Measurements from ENCODE around the gene RTN4. TPM values are rescaled to one million over a fixed set of nuclear protein-coding genes. Genes with fewer than 3 reads are reported as not detected.

RTN4 gene
- total RNA-seq, 1 donor from 2014 or later, result 174 TPM

DNA sequence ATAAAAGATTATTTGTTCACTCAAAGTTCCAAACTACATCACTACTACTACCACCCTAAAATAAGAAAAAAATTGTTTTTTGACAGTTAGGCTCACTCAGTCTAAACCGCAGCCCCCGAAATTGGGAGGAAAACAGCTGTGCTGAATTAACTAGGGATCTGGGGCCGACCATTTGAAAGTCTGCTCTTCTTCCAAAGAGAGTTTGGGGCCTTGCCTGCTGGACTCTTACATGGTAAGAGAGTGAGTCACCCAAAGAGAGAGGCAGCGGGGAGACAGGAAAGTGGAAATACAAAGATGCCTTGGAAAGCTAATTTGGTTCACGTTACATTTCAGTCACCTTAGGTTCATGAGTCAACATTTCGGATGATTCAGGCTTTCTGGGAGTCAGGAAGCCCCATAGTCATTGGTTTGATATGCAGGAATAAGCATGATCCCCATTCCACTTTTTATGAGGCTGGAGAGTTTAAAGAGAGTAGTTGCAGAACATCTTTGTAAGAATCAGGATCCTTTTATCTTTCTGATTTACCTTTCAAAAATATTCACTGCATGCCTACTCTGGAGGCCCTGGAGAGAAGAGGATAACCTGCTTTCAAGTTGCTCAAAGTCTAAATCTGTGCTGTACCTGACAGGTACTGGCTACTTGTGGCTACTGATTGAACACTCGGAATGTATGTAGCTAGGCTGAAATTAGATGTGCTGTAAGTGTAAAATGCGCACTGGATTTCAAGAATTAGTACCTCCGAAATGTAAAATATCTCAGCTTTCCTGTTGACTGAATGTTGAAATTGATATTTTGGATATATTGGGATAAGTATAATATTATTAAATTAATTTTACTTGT lies 995 bp upstream of the RTN4 start:
- Histone ChIP-seq H3K27ac (peak overlapping the region; percentile 99), H3K27me3 (no peaks in the 10 kb centered on the region), H3K4me1 (peaks cover 35% of the 10 kb centered on the region), H3K36me3 (no peaks in the 10 kb centered on the region), H3K9me3 (no peaks in the 10 kb centered on the region), H3K4me3 (peak overlapping the region; percentile 87 to 95)
- intact Hi-C loops (cut with DNase I), result loop anchor here (5.0 kb wide), 1 partner anchor 51 kb away; no protein-coding TSS in a partner anchor
- DNase-seq (ENCODE audit: extremely low spot score in 2 of 2), result peak in 1 of 2 donors; percentile 99
- TF ChIP-seq POLR2A (IDR thresholded peaks at IDR 0.05), result no peak
- TF ChIP-seq, protein P1, sequence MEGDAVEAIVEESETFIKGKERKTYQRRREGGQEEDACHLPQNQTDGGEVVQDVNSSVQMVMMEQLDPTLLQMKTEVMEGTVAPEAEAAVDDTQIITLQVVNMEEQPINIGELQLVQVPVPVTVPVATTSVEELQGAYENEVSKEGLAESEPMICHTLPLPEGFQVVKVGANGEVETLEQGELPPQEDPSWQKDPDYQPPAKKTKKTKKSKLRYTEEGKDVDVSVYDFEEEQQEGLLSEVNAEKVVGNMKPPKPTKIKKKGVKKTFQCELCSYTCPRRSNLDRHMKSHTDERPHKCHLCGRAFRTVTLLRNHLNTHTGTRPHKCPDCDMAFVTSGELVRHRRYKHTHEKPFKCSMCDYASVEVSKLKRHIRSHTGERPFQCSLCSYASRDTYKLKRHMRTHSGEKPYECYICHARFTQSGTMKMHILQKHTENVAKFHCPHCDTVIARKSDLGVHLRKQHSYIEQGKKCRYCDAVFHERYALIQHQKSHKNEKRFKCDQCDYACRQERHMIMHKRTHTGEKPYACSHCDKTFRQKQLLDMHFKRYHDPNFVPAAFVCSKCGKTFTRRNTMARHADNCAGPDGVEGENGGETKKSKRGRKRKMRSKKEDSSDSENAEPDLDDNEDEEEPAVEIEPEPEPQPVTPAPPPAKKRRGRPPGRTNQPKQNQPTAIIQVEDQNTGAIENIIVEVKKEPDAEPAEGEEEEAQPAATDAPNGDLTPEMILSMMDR (IDR thresholded peaks at IDR 0.05), result peak in 1 of 3 experiments; percentile 6
- peak in 1 of 2 donors; percentile 90 for TF ChIP-seq POLR2AphosphoS5 (IDR thresholded peaks at IDR 0.05; ENCODE audit: insufficient read depth in 1 of 2, low read depth in 1 of 2)

DNA sequence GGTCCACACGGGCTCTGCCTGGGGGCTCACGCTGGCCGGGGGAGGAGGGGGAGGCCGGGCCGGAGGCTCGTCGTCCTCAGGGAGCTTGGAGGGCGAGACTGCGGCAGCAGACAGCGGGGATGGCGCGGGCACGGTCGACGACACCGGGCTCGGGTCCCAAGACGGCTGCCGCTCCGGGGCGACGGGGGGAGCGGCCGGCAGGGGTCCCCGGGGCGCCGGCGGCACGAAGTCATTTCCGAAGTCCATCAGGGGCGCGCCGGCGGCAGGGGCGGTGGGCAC lies 491 bp downstream of the RTN4 start:
- peak overlapping the region; percentile 87 to 95 for H3K4me3 ChIP-seq
- H3K4me1 ChIP-seq, result peaks cover 50% of the 10 kb centered on the region
- intact Hi-C loops (cut with DNase I), result loop anchor here (5.0 to 10.0 kb wide), 2 partner anchors 53 to 115 kb away; no protein-coding TSS in a partner anchor
- no peaks in the 10 kb centered on the region for H3K36me3 ChIP-seq
- TF ChIP-seq POLR2AphosphoS5 (IDR thresholded peaks at IDR 0.05; ENCODE audit: insufficient read depth in 1 of 2, low read depth in 1 of 2) (no peak), POLR2A (IDR thresholded peaks at IDR 0.05) (no peak)
- TF ChIP-seq, protein P1 (IDR thresholded peaks at IDR 0.05), result no peak
- no peaks in the 10 kb centered on the region for H3K9me3 ChIP-seq
- H3K27ac ChIP-seq, result peak overlapping the region; percentile 99
- DNase-seq (ENCODE audit: extremely low spot score in 2 of 2), result no peak
- H3K27me3 ChIP-seq, result no peaks in the 10 kb centered on the region

DNA sequence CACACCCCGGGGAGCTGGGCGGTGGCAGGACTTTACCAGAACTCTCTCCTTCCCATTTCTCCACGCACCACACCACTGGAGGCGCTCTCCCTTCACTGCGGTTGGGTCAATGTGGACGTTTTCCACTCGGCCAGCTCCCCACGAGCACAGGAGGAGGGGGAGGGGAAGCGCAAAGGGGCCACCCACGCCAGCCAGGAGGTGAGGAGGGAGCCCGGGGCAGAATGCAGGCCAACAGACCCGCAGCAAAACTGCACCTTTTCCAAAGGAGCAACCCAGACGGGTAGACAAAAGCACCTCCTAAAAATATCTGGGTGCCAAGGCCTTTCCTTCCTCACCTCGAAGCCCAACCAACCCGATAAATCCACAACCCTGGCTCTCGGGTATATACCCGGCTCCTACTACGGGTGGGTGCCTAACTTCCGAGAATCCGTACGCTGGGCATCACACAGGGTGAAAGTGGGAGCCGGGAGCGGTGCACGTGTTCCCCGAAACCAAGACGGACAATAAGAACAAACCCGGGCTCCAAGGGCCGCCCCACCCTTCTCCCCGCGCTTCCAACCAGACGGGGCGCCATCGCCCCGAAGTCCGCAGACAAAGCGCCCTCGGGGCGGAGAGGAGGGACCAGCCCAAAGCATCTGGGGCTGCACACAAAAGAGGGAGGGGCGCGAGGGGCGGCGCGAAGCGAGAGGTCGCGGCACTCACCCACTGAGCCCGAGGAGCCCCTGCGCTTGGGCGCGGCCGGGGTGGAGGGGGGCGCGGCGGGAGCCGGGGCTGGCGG lies 1.0 kb downstream of the RTN4 start:
- peaks cover 55% of the 10 kb centered on the region for H3K4me1 ChIP-seq
- H3K27ac ChIP-seq, result peak overlapping the region; percentile 99
- TF ChIP-seq POLR2AphosphoS5 (IDR thresholded peaks at IDR 0.05; ENCODE audit: insufficient read depth in 1 of 2, low read depth in 1 of 2) (peak; percentile 58 to 83), POLR2A (IDR thresholded peaks at IDR 0.05) (peak in 1 of 2 donors; percentile 64)
- TF ChIP-seq, protein P1 (IDR thresholded peaks at IDR 0.05), result peak in 2 of 3 experiments; percentile 14 to 61
- DNase-seq (ENCODE audit: extremely low spot score in 2 of 2), result peak in 1 of 2 donors; percentile 92
- no peaks in the 10 kb centered on the region for H3K27me3 ChIP-seq
- intact Hi-C loops (cut with DNase I), result loop anchor here (10.0 kb wide), 1 partner anchor 116 kb away; no protein-coding TSS in a partner anchor
- no peaks in the 10 kb centered on the region for H3K36me3 ChIP-seq
- no peaks in the 10 kb centered on the region for H3K9me3 ChIP-seq
- peak overlapping the region; percentile 87 to 95 for H3K4me3 ChIP-seq

DNA sequence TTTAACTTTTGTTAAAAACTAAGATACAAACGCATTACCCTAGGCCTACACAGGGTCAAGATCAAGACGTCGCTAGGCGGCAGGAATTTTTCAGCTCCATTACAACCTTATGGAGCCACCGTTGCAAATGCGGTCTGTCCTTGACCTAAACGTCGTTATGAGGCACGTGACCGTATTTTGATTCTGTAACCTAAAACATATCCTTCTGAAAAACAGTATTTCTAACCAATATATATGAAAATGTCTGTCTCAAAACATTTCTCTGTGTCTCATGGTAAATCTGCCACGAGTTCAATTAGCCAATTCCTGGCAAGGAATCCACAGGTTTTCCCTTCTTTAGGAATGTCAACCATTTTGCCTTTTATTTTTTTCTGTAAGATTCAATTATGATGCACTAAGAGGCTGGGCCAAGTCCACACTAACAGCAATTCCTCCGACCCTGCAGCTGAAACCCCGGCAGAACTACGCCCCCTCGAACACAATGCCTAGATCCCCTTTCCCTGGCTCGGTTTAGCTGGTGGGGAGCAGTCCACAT lies 1.7 kb downstream of the RTN4 start:
- H3K36me3 ChIP-seq, result no peaks in the 10 kb centered on the region
- peak overlapping the region; percentile 99 for H3K27ac ChIP-seq
- H3K4me3 ChIP-seq, result peak overlapping the region; percentile 87 to 95
- H3K4me1 ChIP-seq, result peaks cover 62% of the 10 kb centered on the region
- intact Hi-C loops (cut with DNase I), result loop anchor here (10.0 kb wide), 1 partner anchor 116 kb away; no protein-coding TSS in a partner anchor
- DNase-seq (ENCODE audit: extremely low spot score in 2 of 2), result peak in 1 of 2 donors; percentile 97
- TF ChIP-seq POLR2AphosphoS5 (IDR thresholded peaks at IDR 0.05; ENCODE audit: insufficient read depth in 1 of 2, low read depth in 1 of 2) (no peak), POLR2A (IDR thresholded peaks at IDR 0.05) (no peak)
- TF ChIP-seq, protein P1 (IDR thresholded peaks at IDR 0.05), result no peak
- no peaks in the 10 kb centered on the region for H3K27me3 ChIP-seq
- no peaks in the 10 kb centered on the region for H3K9me3 ChIP-seq
